Osteoblast (primary cell): Measurements from ENCODE around the gene NDRG3. TPM values are rescaled to one million over a fixed set of nuclear protein-coding genes. Genes with fewer than 3 reads are reported as not detected.
"Not testable (repeated sequence)": the region's sequence is repeated elsewhere in the genome, so short reads cannot be mapped to it uniquely, and the experiment has no call there.

Experiments
- DNase-seq: peaks from one replicate; pipeline ENCODE4 v3.0.0; 2011; ENCODE audit warnings: low spot score, mixed read lengths; ENCODE audit not compliant: insufficient read length; ENCODE audit errors: missing footprints
- H2AFZ ChIP-seq: 2 replicates; pipeline ENCODE4 v1.6.0; 2011; ENCODE audit warnings: mild to moderate bottlenecking, low read length
- H3K27ac ChIP-seq: 2 replicates; pipeline ENCODE4 v1.5.1; 2011; ENCODE audit warnings: mild to moderate bottlenecking, low read depth, low read length, moderate library complexity
- H3K27me3 ChIP-seq: 2 replicates; pipeline ENCODE4 v1.6.0; 2012; ENCODE audit warnings: mild to moderate bottlenecking, control low read depth, inconsistent platforms, low read length, moderate library complexity; ENCODE audit not compliant: insufficient read depth
- H3K36me3 ChIP-seq: 2 replicates; pipeline ENCODE4 v1.5.1; 2011; ENCODE audit warnings: mild to moderate bottlenecking, low read length, control low read depth, moderate library complexity; ENCODE audit not compliant: insufficient read depth
- H3K4me1 ChIP-seq: 2 replicates; pipeline ENCODE4 v1.5.1; 2011; ENCODE audit warnings: mild to moderate bottlenecking, low read length, control low read depth, moderate library complexity; ENCODE audit not compliant: insufficient read depth
- H3K4me2 ChIP-seq: 2 replicates; pipeline ENCODE4 v1.6.0; 2011; ENCODE audit warnings: mild to moderate bottlenecking, low read length; ENCODE audit not compliant: insufficient read depth
- H3K4me3 ChIP-seq: fragments of 200-600 bp; sonication (generic); 3 replicates; pipeline ENCODE4 v1.5.1; 2012; ENCODE audit warnings: mild to moderate bottlenecking, low read length, inconsistent platforms; ENCODE audit not compliant: insufficient read depth
- H3K79me2 ChIP-seq: 2 replicates; pipeline ENCODE4 v1.6.0; 2012; ENCODE audit warnings: mild to moderate bottlenecking, low read length, control low read depth, inconsistent platforms; ENCODE audit not compliant: insufficient read depth
- H3K9me3 ChIP-seq: 2 replicates; pipeline ENCODE4 v1.5.1; 2011; ENCODE audit warnings: low read depth, low read length, control low read depth
- H4K20me1 ChIP-seq: 2 replicates; pipeline ENCODE4 v1.6.0; 2012; ENCODE audit warnings: mild to moderate bottlenecking, low read length, control low read depth; ENCODE audit not compliant: insufficient read depth
- CTCF ChIP-seq: IDR thresholded peaks from 2 replicates; pipeline ENCODE4 v1.5.1; 2011; ENCODE audit warnings: mild to moderate bottlenecking, low read depth, low read length, moderate library complexity; ENCODE audit errors: extremely low read depth
- total RNA-seq: library from RNA; depleted of rRNA; stranded (reverse); fragments of >200 nt; gene quantifications from 2 replicates; pipeline ENCODE4 v1.2.3, GENCODE V29; 2012

Gene NDRG3
- total RNA-seq, 1 donor = 26.4 TPM

- Histone ChIP-seq H3K36me3 (peaks cover 14% of the 10 kb centered on the region), H4K20me1 (no peaks in the 10 kb centered on the region), H3K9me3 (no peaks in the 10 kb centered on the region), H3K4me1 (no peaks in the 10 kb centered on the region), H2AFZ (no peak overlapping the region), H3K27me3 (no peaks in the 10 kb centered on the region), H3K27ac (no peak overlapping the region), H3K4me3 (no peak overlapping the region), H3K79me2 (no peaks in the 10 kb centered on the region), H3K4me2 (no peak overlapping the region)
- no peak for DNase-seq
- TF ChIP-seq CTCF = no peak
Observed at GRCh38 chr20:36682311-36682710, 63.6 kb downstream of the NDRG3 start.

- no peaks in the 10 kb centered on the region for H4K20me1 ChIP-seq
- H3K9me3 ChIP-seq = no peaks in the 10 kb centered on the region
- no peak overlapping the region for H3K4me3 ChIP-seq
- no peak overlapping the region for H3K27ac ChIP-seq
- no peak overlapping the region for H3K4me2 ChIP-seq
- TF ChIP-seq CTCF = no peak
- H3K79me2 ChIP-seq = no peaks in the 10 kb centered on the region
- DNase-seq = no peak
- peaks cover 6% of the 10 kb centered on the region for H3K36me3 ChIP-seq
- no peaks in the 10 kb centered on the region for H3K4me1 ChIP-seq
- H2AFZ ChIP-seq = no peak overlapping the region
- H3K27me3 ChIP-seq = no peaks in the 10 kb centered on the region
Observed at GRCh38 chr20:36677422-36677771, 68.5 kb downstream of the NDRG3 start.

GRCh38 chr20:36676701-36677421 is 69.0 kb downstream of the NDRG3 start:
- TF ChIP-seq CTCF = no peak
- H3K4me2 ChIP-seq = no peak overlapping the region
- no peak for DNase-seq

GRCh38 chr20:36675545-36675944 is 70.3 kb downstream of the NDRG3 start:
- H4K20me1 ChIP-seq, H3K79me2 ChIP-seq, H3K27ac ChIP-seq, H3K9me3 ChIP-seq, H2AFZ ChIP-seq, H3K4me3 ChIP-seq, H3K36me3 ChIP-seq, H3K27me3 ChIP-seq, H3K4me2 ChIP-seq, DNase-seq, H3K4me1 ChIP-seq: not testable (repeated sequence)

More at GRCh38 chr20:36676701-36677421, 69.0 kb downstream of the NDRG3 start:
- H4K20me1 ChIP-seq = no peaks in the 10 kb centered on the region
- no peak overlapping the region for H3K4me3 ChIP-seq
- H3K79me2 ChIP-seq = no peaks in the 10 kb centered on the region
- H3K4me1 ChIP-seq = no peaks in the 10 kb centered on the region
- no peaks in the 10 kb centered on the region for H3K27me3 ChIP-seq
- no peak overlapping the region for H2AFZ ChIP-seq
- H3K9me3 ChIP-seq = no peaks in the 10 kb centered on the region
- peaks cover 3% of the 10 kb centered on the region for H3K36me3 ChIP-seq
- no peak overlapping the region for H3K27ac ChIP-seq
